Keratinocyte (primary cell): ENCODE measurements around the gene AK8. TPM values are rescaled to one million over a fixed set of nuclear protein-coding genes. Genes with fewer than 3 reads are reported as not detected.
"Not testable (repeated sequence)": the region's sequence is repeated elsewhere in the genome, so short reads cannot be mapped to it uniquely, and the experiment has no call there.

Source experiments
- DNase-seq: peaks from one replicate; pipeline ENCODE4 v3.0.0-alpha.2; 2011; ENCODE audit warnings: low read depth, missing footprints, low spot score
- FAIRE-seq: peaks from 2 replicates; lab custom pipeline; 2011; peaks lifted over from hg19 to GRCh38; lab: Jason Lieb, UNC
- H2AFZ ChIP-seq: 2 replicates; pipeline ENCODE4 v1.6.0; 2012; ENCODE audit warnings: low read length, control low read depth, inconsistent platforms; ENCODE audit not compliant: control insufficient read depth
- H3K27ac ChIP-seq: 2 replicates; pipeline ENCODE4 v1.5.1; 2011; ENCODE audit warnings: low read length; ENCODE audit not compliant: control insufficient read depth, insufficient read depth
- H3K27me3 ChIP-seq: 3 replicates; pipeline ENCODE4 v1.6.0; 2011; ENCODE audit warnings: low read length; ENCODE audit not compliant: control insufficient read depth, insufficient read depth; ENCODE audit errors: extremely low read depth
- H3K36me3 ChIP-seq, 2 experiments: 2 replicates in 1 of 2; 3 replicates in 1 of 2; pipeline ENCODE4 v1.5.1; 2011; ENCODE audit warnings: low read length in 2 of 2, mild to moderate bottlenecking in 1 of 2; ENCODE audit not compliant: control insufficient read depth in 2 of 2, insufficient read depth in 2 of 2; ENCODE audit errors: extremely low read depth in 1 of 2
- H3K4me1 ChIP-seq: 3 replicates; pipeline ENCODE4 v1.5.1; 2011; ENCODE audit warnings: low read length; ENCODE audit not compliant: control insufficient read depth, insufficient read depth; ENCODE audit errors: extremely low read depth
- H3K4me2 ChIP-seq: 3 replicates; pipeline ENCODE4 v1.6.0; 2011; ENCODE audit warnings: low read depth, low read length; ENCODE audit not compliant: control insufficient read depth, insufficient read depth; ENCODE audit errors: extremely low read depth
- H3K4me3 ChIP-seq, 3 experiments: fragments of 200-600 bp in 1 of 3; sonication (generic) in 1 of 3; 2 replicates in 2 of 3; 3 replicates in 1 of 3; pipeline ENCODE4 v1.5.1; 2011 to 2016; ENCODE audit warnings: low read length in 3 of 3, mild to moderate bottlenecking in 3 of 3, control low read depth in 2 of 3, inconsistent platforms in 1 of 3, low read depth in 1 of 3, mixed read lengths in 1 of 3, mixed run types in 1 of 3, moderate library complexity in 1 of 3; ENCODE audit not compliant: control insufficient read depth in 2 of 3, insufficient read depth in 2 of 3; ENCODE audit errors: extremely low read depth in 1 of 3
- H3K79me2 ChIP-seq: 2 replicates; pipeline ENCODE4 v1.6.0; 2012; ENCODE audit warnings: low read length; ENCODE audit not compliant: control insufficient read depth, insufficient read depth
- H3K9ac ChIP-seq: 3 replicates; pipeline ENCODE4 v1.6.0; 2011; ENCODE audit warnings: low read length; ENCODE audit not compliant: control insufficient read depth, insufficient read depth; ENCODE audit errors: extremely low read depth
- H3K9me1 ChIP-seq: 3 replicates; pipeline ENCODE4 v1.6.0; 2011; ENCODE audit warnings: low read length; ENCODE audit not compliant: control insufficient read depth, insufficient read depth; ENCODE audit errors: extremely low read depth
- H3K9me3 ChIP-seq: 2 replicates; pipeline ENCODE4 v1.5.1; 2012; ENCODE audit warnings: low read depth, low read length; ENCODE audit not compliant: control insufficient read depth
- H4K20me1 ChIP-seq: 3 replicates; pipeline ENCODE4 v1.6.0; 2011; ENCODE audit warnings: low read length; ENCODE audit not compliant: control insufficient read depth, insufficient read depth; ENCODE audit errors: extremely low read depth
- CTCF ChIP-seq, 3 experiments: IDR thresholded peaks in 1 of 3; conservative IDR thresholded peaks in 1 of 3; optimal IDR thresholded peaks in 1 of 3; 2 replicates in 2 of 3; 3 replicates in 1 of 3; pipeline versions ENCODE3 to v1.5.1; 2011; ENCODE audit warnings: low read length in 3 of 3, mild to moderate bottlenecking in 3 of 3, moderate library complexity in 2 of 3, control low read depth in 1 of 3, inconsistent platforms in 1 of 3; ENCODE audit not compliant: insufficient read depth in 2 of 3; ENCODE audit errors: extremely low read depth in 1 of 3
- EZH2 ChIP-seq: IDR thresholded peaks from one replicate; pipeline ENCODE4 v1.6.1; 2012; ENCODE audit warnings: inconsistent platforms, mild to moderate bottlenecking, low read length, moderate library complexity
- dilution Hi-C: fragments of 300-500 bp; cut with MboI; formaldehyde crosslinking; loops from one replicate; pipeline ENCODE4 v1.7.0; 2020; ENCODE audit warnings: low sequenced_read_pairs; ENCODE audit not compliant: extremely low pct_ligation_motif_present
- polyA plus RNA-seq, 5 experiments: library from polyadenylated mRNA; depleted of rRNA in 3 of 5; stranded (reverse) in 3 of 5; stranded (forward) in 1 of 5; unstranded in 1 of 5; fragments of >200 nt; gene quantifications; 1 replicate in 1 of 5; 2 replicates in 3 of 5; 3 replicates in 1 of 5; pipeline versions ENCODE4 v1.2.1 to v1.2.3, GENCODE V29; 2011 to 2012; ENCODE audit warnings: missing spikeins in 2 of 5, low read depth in 1 of 5, low replicate concordance in 1 of 5

Gene AK8
- polyA plus RNA-seq, 1 donor (not counting 4 experiments of a cell fraction or from before 2014, with no cell fraction given): 0.24 TPM

- H3K9me1 ChIP-seq: no peaks in the 10 kb centered on the region
- H3K4me2 ChIP-seq: no peak overlapping the region
- FAIRE-seq (no peak), DNase-seq (no peak)
- H3K4me1 ChIP-seq: no peaks in the 10 kb centered on the region
- H3K27me3 ChIP-seq: peaks cover 10% of the 10 kb centered on the region
- no peaks in the 10 kb centered on the region for H3K36me3 ChIP-seq
- no peaks in the 10 kb centered on the region for H3K9me3 ChIP-seq
- H3K79me2 ChIP-seq: no peaks in the 10 kb centered on the region
- no peak overlapping the region for H3K9ac ChIP-seq
- TF ChIP-seq EZH2: no peak
- TF ChIP-seq CTCF (optimal IDR thresholded peaks at IDR 0.05 in 1 of 3, IDR thresholded peaks at IDR 0.05 in 1 of 3, conservative IDR thresholded peaks at IDR 0.05 in 1 of 3; ENCODE audit: extremely low read depth in 1 of 3, insufficient read depth in 2 of 3, low read length in 3 of 3): no peak
- H3K27ac ChIP-seq: no peak overlapping the region
- H3K4me3 ChIP-seq: no peak overlapping the region
- dilution Hi-C loops: no loop called here
- H4K20me1 ChIP-seq: no peaks in the 10 kb centered on the region
- H2AFZ ChIP-seq: no peak overlapping the region
These were observed 155.5 kb downstream of the AK8 start for GRCh38 chr9:132722564-132723065.

DNA sequence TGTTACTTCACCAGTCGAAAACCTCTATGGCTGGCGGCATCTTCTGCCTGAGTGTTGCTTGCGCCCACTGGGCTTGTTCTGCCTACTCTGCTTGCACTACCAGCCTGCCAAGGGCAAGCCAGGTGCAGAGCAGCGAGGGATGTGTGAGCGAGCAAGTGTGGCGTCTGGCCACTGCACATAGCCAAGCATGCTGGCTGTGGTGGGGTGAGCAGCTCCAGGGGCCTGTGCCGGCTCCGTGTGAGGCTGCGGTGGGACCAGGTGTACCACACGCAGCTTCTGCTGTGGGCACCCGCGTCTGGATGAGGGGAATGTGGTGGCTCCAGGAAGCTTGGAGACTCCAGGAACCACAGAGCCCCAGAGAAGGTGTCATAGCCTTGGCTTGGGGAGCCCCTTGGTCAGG lies 156.4 kb downstream of the AK8 start:
- no peak overlapping the region for H3K9ac ChIP-seq
- TF ChIP-seq EZH2 (no peak), CTCF (optimal IDR thresholded peaks at IDR 0.05 in 1 of 3, IDR thresholded peaks at IDR 0.05 in 1 of 3, conservative IDR thresholded peaks at IDR 0.05 in 1 of 3; ENCODE audit: extremely low read depth in 1 of 3, insufficient read depth in 2 of 3, low read length in 3 of 3) (no peak)
- H3K27me3 ChIP-seq: peaks cover 3% of the 10 kb centered on the region
- H3K4me1 ChIP-seq: no peaks in the 10 kb centered on the region
- H3K9me3 ChIP-seq: no peaks in the 10 kb centered on the region
- dilution Hi-C loops: no loop called here
- H3K36me3 ChIP-seq: no peaks in the 10 kb centered on the region
- no peak overlapping the region for H3K4me2 ChIP-seq
- H4K20me1 ChIP-seq: no peaks in the 10 kb centered on the region
- no peak overlapping the region for H3K27ac ChIP-seq
- no peak overlapping the region for H3K4me3 ChIP-seq
- FAIRE-seq (no peak), DNase-seq (no peak)
- H2AFZ ChIP-seq: no peak overlapping the region
- no peaks in the 10 kb centered on the region for H3K9me1 ChIP-seq
- H3K79me2 ChIP-seq: no peaks in the 10 kb centered on the region

DNA sequence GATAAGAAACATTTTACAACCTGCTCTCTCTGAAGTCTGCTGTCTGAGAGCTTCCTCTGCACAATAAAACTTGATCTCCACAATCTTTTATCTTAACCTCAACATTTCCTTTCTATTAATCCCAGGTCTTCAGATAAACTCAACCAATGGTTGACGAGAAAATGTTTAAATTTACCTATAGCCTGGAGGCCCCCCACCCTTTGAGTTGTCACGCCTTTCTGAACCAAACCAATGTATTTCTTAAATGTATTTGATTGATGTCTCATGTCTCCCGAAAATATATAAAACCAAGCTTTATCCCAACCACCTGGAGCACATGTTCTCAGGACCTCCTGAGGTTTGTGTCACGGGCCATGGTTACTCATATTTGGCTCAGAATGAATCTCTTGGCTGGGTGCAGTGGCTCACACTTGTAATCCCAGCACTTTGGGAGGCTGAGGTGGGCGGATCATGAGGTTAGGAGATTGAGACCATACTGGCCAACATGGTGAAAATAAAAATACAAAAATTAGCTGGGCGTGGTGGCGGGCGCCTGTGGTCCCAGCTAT lies 159.6 kb downstream of the AK8 start:
- H3K36me3 ChIP-seq, H4K20me1 ChIP-seq, H3K4me1 ChIP-seq, H2AFZ ChIP-seq, H3K27ac ChIP-seq, H3K79me2 ChIP-seq, H3K9ac ChIP-seq, dilution Hi-C loops, H3K4me3 ChIP-seq, H3K9me3 ChIP-seq, DNase-seq, FAIRE-seq, H3K9me1 ChIP-seq, H3K27me3 ChIP-seq, H3K4me2 ChIP-seq: not testable (repeated sequence)
